GM18870 (cell line): ENCODE measurements around the gene VAV3.
"Not testable (repeated sequence)": the region's sequence is repeated elsewhere in the genome, so short reads cannot be mapped to it uniquely, and the experiment has no call there.

Experiments used
- ATAC-seq: cut with Tn5 transposase; IDR thresholded peaks from one replicate; pipeline ENCODE4 v1.9.1; 2021; ENCODE audit warnings: moderate library complexity; ENCODE audit not compliant: unreplicated experiment

Gene VAV3

DNA sequence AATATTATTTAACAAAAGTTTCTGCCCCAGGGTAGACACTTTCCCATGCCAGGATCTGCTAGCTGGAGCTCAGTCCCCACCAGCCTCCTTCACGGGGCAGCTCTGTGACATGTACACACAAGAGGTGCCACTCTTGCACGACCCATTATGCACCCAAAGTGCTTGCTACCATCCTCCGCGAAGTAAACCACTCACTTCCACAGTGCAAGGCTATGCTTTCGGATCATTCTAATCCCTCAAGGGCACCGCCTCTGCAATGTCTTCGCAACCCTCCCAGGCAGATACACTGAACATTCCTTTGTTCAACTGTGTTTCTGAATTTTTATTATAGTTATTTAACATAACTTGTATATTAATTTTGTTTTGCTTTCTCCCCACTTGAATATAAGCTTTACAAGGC, 303.8 kb downstream of the VAV3 start:
- ATAC-seq: no peak

DNA sequence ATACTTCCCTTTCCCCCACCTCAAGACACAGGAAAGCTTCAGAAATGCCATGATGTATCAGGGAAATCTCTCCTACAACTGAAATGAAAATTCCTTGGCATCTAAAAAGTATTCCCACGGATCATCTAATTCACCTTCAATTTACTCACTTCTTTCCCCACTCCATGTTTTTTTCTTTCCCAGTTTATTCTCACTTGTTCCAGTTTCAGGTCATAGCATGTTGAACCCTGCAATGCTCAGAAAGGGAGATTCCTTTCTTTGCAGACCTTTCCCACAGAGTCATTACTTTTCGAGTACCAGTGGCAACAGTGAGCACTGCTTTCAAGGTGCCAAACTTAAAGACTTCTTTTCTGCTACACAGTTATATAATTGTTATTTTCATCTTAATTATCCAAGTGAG, 305.0 kb downstream of the VAV3 start:
- ATAC-seq: no peak

DNA sequence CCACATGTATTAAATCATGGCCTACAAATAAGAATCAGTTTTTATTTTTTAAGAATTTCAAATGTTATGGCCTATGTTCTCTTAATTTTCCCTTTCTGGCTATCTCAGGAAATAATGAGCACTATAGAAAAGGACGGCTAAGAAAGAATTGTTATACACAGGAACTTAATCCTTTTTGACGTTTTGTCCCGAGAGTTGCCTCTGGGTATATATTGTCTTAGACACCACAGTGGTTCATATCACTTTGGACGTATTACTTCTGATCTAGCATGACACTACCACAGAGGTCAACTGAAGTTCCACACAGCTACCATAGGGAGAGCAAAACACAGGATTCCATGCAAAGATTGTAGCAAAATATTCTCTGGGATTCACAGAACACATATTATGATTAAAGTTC, 307.6 kb downstream of the VAV3 start:
- no peak for ATAC-seq

- no peak for ATAC-seq
These were observed 311.2 kb downstream of the VAV3 start for GRCh38 chr1:107653765-107654164.

DNA sequence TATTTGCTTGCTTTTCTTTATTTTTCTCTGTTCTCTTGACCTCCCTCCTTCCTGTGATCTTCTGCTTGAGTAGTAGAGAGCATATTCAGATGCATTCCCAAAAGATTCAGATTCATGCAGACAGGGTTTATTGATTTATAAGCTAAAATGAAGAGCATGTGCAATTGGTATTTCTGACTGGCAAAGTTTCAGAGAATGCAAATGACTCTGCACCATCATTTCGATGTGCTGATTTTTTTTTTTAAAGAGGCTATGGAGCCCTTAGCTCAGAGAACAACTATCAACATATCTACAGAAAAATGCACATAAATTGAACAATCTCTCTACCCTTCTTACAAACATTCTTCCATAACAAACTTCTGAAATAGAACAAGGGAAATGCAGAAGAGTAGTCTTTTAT, 312.0 kb downstream of the VAV3 start:
- no peak for ATAC-seq

GRCh38 chr1:107650825-107651224, 314.2 kb downstream of the VAV3 start:
- ATAC-seq: not testable (repeated sequence)

GRCh38 chr1:107649023-107649422, 316.0 kb downstream of the VAV3 start:
- ATAC-seq: no peak

- no peak for ATAC-seq
These were observed 316.9 kb downstream of the VAV3 start for GRCh38 chr1:107648071-107648470.

DNA sequence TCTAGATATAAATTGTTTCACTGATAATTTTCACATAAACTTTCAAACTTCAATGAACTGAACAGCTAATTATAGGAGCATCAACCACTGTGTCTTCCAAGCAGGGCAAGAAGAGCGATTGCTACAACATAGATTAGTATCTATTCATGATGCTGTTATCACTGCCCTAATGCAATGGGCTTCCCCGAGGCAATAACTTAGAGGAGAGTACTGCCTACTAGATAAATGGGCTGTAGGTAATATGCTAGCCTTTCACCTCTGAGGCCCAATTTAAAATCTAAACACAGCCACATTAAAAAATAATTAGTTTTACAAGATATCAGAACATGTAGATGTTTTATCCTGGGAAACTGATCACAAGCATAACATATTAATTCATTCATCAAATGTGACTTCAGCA, 318.0 kb downstream of the VAV3 start:
- ATAC-seq: no peak

- ATAC-seq: no peak
These were observed 321.2 kb downstream of the VAV3 start for GRCh38 chr1:107643766-107644165.

- no peak for ATAC-seq
These were observed 324.8 kb downstream of the VAV3 start for GRCh38 chr1:107640207-107640606.

- ATAC-seq: no peak
These were observed 327.9 kb downstream of the VAV3 start for GRCh38 chr1:107637101-107637500.

- no peak for ATAC-seq
These were observed 331.4 kb downstream of the VAV3 start for GRCh38 chr1:107633596-107633995.

DNA sequence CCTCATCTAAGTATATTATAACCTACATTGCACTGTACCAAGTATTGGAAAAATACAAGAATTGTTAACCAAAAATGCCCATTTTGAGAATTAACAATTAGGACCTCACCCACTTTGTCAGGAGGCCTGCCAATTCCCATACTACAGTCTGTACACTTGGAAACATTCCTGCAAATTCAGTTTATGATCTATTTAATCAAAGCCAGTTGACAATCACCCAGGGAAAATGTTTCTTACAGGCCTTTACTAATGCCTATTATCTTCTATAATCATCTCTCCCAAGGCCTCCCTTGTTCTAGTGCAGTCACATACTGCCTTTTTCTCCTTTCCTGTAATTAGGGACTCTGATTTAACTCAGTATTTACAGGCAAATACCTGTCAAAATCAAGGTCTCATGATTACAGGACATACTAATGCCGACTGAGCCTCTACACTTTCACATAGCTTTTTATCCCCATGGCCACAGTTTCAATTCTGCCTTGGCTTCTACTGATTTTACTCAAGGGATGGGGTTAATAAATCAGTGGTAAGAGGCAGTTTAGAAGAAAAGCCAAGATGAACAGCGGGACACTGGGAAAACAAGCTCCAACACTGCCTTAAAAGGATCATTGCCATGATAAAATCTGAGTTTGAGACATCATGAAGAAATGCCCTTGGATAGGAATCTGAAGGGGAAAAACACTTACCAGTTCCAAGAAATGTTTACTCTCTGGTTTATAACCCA, 338.7 kb downstream of the VAV3 start:
- ATAC-seq: no peak

DNA sequence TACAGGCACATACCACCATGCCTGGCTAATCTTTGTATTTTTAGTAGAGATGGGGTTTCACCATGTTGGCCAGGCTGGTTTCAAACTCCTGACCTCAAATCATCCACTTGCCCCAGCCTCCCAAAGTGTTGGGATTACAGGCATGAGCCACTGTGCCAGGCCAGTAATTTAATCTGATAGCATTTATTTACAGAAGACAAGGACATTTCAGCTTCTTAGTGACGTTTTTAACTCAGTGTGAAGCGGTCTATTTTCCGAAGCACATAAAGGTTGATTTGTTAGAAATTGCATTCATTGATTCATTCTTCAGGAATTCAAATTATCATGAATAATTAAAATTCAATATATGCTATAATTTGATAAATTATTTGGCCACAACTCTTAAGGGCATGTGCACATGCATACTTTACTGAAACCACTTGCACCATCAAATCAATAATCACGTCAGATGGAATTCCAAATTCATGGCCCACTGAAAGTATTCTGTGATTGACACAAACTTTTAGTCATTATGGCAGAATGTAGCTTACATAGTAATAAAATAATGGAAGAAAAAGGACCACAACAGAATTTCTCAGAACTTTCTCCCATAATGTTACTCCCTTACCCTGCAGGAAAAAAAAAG, 339.5 kb downstream of the VAV3 start:
- ATAC-seq: no peak

DNA sequence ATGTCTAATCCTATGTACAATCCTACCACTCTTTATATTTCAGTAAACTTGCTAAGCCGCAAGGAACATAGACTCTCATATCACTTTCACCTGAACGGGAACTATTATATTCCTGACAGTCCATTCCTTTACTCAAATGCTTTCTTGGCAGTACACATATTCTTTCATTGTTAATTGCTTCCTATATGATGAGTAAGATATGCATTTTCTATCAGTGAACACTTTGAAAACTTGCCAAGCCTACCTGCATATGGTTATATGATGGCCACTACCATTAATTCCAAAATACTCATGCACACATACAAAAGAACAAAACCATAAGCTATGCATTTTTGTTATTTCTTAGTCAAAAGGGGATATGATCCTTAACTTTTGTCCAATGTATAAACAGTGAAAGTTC, 341.5 kb downstream of the VAV3 start:
- no peak for ATAC-seq

- no peak for ATAC-seq
These were observed 342.0 kb downstream of the VAV3 start for GRCh38 chr1:107622966-107623365.

DNA sequence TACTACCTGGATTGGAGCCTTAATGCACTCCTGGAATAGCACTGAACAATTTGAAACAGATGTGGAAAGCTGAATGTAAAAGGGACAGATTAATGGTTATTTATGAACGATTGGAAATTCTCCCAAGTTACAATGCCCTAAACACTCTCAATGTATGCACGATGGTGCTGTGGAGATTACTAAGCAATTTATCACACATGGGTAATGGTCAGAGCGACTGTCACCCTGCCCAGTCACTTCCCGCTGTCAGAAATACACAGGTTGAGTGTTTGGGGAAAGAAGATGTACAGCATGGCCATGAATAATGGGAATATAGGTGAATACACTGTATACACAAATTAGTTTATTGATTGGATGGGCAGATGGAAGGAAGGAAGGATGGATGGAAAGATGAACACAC, 342.4 kb downstream of the VAV3 start:
- no peak for ATAC-seq

GRCh38 chr1:107620753-107621152, 344.2 kb downstream of the VAV3 start:
- ATAC-seq: no peak

DNA sequence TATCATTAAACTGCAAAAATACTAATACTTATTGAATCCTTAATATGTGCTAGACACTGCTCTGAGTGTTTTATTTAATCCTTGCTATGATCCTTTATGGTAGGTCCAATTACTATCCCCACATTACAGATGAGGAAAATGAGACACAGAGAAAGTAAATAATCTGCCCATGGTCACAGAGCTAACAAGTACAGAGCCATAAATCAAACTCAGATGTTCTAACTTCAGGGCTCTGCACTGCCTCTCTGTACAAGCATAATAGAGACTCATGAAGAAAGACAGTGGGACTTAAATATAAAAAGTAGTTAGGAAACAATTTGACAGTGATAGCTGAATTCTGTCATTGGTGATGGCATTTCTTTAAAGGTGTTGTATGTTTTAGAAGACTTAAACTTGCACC, 346.4 kb downstream of the VAV3 start:
- no peak for ATAC-seq

DNA sequence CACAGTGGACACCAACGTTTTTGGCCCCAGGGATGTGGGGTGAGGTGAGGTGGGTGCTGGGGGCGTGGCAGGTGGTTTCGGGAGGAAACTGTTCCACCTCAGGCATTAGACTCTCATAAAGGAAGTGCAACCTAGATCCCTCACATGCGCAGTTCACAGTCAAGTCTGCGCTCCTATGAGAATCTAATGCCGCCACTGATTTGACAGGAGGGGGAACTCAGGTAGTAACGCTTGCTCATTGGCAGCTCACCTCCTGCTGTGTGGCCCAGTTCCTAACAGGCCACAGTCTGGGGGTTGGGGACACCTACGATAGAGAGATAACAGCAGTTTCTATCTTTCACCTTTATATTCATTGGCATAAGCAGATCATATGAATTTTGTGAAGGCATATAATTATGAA, 347.1 kb downstream of the VAV3 start:
- ATAC-seq: no peak

GRCh38 chr1:107617456-107617855, 347.5 kb downstream of the VAV3 start:
- ATAC-seq: no peak

GRCh38 chr1:107609808-107610207, 355.2 kb downstream of the VAV3 start:
- ATAC-seq: no peak
